SK-N-SH treated with all-trans-retinoic acid at 6 μM for 48 hours (cell line): ENCODE data around the gene PFKL.

ENCODE experiments used
- CREB5 ChIP-seq: fragments of 250-450 bp; sonication (Bioruptor Pico); IDR thresholded peaks from 2 replicates; pipeline ENCODE4 v1.5.1; 2020; ENCODE audit warnings: low read depth, mild to moderate bottlenecking, moderate library complexity
- ESRRG ChIP-seq: fragments of 250-450 bp; sonication (Bioruptor Pico); IDR thresholded peaks from 2 replicates; pipeline ENCODE4 v1.6.1; 2021; ENCODE audit warnings: mild to moderate bottlenecking
- TCF4 ChIP-seq: fragments of 250-450 bp; sonication (Bioruptor Pico); IDR thresholded peaks from 2 replicates; pipeline ENCODE4 v1.8.0; 2021; ENCODE audit warnings: mild to moderate bottlenecking, moderate library complexity, borderline replicate concordance
- TSHZ2 ChIP-seq: fragments of 250-450 bp; sonication (Bioruptor Pico); IDR thresholded peaks from 2 replicates; pipeline ENCODE4 v1.5.0; 2020; ENCODE audit warnings: mild to moderate bottlenecking, moderate library complexity
- ZFP3 ChIP-seq: fragments of 250-450 bp; sonication (Bioruptor Pico); IDR thresholded peaks from 2 replicates; pipeline ENCODE4 v1.5.0; 2020; ENCODE audit warnings: mild to moderate bottlenecking, moderate library complexity

GRCh38 chr21:44263768-44264167 lies 36.1 kb upstream of the PFKL start:
- TF ChIP-seq CREB5 (CRISPR knock-in tag) (no peak), TCF4 (no peak), ZFP3 (CRISPR knock-in tag) (no peak), TSHZ2 (CRISPR knock-in tag) (no peak), ESRRG (no peak)
